Stimulated activated CD4-positive, alpha-beta T cell treated with anti-CD3 and anti-CD28 coated beads, Interleukin-4, amount 100 ng/mL, for 4 hours (primary cell): Measurements from ENCODE around the gene ARIH1.
"Not testable (repeated sequence)": the region's sequence is repeated elsewhere in the genome, so short reads cannot be mapped to it uniquely, and the experiment has no call there.

ENCODE experiments used
- DNase-seq, 2 experiments: peaks; one replicate each; pipeline ENCODE4 v3.0.0-alpha.2; 2020

The ARIH1 gene, protein sequence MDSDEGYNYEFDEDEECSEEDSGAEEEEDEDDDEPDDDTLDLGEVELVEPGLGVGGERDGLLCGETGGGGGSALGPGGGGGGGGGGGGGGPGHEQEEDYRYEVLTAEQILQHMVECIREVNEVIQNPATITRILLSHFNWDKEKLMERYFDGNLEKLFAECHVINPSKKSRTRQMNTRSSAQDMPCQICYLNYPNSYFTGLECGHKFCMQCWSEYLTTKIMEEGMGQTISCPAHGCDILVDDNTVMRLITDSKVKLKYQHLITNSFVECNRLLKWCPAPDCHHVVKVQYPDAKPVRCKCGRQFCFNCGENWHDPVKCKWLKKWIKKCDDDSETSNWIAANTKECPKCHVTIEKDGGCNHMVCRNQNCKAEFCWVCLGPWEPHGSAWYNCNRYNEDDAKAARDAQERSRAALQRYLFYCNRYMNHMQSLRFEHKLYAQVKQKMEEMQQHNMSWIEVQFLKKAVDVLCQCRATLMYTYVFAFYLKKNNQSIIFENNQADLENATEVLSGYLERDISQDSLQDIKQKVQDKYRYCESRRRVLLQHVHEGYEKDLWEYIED

DNA sequence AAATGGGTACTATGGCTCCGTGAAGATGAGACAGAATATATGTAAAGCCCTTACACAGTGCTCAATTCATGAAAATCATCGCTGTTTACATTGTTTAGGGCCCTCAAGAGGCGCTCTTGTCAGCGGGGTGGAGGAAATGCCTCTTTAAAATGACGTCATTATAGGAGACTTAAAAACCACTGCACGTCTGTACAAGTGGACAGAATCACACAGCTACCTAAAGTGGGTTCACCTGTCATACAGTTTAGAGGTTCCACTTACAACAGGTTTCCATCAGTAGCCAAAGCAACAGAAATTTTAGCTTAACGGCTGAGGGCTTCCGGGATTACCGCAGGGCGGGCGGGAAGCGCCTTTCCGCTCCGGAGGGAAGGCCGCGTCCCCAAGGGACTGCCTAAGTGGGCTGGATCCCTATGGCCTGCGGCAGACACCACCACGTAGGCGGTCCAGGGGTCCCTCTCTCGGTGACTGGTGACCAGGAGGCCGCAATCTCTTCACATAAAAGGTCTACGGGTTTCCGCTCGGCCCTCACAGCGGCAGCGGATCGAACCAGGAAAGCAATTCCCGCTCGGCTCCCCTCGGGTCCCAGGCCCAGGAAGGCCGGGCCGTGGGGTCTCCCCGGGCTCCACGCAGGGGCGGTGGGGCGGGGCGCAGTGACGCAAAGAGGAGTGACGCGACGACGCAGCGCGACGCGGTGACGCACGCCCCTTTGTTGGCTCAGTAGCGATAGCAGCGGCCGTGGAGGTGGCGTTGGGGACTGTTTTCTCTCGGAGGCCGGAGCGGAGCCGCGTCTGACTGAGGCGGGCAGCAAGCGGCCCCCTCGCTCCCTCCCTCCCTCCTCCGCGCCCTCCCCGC lies at the start of gene ARIH1:
TSS of gene ARIH1 (plus strand) at position 717 of the 852 bp plus-strand sequence. CDS start 310 bp downstream, outside the sequence.
- peak; percentile 92 to 96 for DNase-seq

DNA sequence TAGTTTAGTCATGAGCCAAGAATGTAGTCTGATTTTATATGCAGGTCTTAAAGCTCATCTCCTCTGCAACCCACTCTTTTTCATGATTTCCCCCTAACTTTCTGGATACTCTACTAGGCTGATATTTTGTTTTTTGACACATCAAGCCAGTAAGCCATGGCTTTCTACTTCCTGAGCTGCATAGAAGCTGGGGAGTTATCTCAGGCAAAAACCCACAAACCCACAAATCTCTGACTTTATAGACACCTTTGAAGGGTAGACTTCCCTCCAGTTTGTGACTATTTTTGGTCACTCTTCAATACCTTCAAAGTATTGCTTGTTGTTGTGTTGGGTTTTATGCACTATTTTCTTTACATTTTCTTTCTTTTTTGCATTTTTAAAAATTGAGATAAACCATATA lies 47.4 kb upstream of the ARIH1 start:
- no peak for DNase-seq

DNA sequence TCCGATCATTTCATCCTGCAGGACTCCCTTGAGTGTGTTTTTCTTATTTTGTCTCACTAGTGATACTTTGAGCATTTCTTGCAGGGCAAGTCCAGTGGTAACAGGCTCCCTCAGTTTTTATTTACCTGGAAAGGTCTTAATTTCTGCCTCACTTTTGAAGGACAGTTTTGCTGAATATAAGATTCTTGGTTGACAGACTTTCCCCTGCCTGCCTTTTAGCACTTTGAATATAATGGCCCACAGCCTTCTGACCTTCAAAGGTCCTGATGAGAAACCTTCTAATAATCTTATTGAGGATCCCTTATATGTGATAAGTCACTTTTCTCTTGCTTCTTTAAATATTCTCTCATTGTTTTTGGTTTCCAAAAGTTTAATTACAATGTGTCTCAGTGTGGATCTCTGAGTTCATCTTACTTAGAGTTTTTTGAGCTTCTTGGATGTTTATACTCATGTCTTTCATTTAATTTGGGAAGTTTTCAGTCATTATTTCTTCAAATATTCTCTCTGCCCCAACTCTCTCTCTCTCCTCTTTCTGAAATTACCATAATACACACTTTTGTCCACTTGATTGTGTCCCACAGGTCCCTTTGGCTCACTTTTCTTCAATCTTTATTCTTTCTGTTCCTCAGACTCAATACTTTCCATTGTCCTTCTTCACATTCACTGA lies 36.3 kb upstream of the ARIH1 start:
- DNase-seq, result no peak

DNA sequence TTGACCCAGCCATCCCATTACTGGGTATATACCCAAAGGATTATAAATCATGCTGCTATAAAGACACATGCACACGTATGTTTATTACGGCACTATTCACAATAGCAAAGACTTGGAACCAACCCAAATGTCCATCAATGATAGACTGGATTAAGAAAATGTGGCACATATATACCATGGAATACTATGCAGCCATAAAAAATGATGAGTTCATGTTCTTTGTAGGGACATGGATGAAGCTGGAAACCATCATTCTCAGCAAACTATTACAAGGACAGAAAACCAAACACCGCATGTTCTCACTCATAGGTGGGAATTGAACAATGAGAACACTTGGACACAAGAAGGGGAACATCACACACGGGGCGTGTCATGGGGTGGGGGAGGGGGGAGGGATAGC lies 31.3 kb upstream of the ARIH1 start:
- not testable (repeated sequence) for DNase-seq

DNA sequence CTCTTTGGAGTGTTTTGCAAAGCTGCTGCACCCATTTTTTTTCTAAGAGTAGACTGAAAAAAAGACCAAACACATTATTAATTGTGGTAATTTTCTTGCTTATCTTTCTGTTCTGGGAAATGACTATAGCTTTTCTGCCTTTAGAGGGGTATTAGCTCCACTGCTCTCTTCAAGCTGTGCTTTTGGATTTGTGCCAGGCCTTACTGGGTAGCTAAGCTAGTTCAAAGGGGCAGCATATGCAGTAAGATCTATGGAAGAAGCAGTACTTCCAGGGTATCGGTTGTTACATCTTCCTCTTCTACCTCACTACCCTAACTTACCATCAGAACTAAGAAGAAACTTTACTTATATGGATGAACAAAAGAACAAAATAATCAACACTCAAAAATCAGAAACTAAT lies 28.7 kb upstream of the ARIH1 start:
- DNase-seq, result no peak

DNA sequence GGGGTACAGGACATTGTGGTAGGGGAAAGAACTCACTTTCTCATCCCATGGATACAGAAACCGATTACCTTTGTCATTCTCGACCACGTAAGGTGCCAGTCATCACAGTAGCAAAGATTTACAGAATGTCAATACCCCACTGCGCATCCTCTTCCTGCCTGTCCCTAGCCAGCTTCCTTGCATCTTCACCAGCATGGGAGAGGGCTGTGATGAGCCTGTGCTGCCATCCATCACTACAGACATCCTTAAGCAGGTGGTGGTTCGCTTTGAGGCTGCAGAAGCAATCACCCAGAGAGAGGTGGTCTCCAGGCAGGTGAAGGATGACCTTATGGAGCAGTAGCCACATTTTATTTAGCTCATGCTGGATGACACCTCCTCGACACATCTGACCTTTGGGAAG lies 23.3 kb upstream of the ARIH1 start:
- no peak for DNase-seq

DNA sequence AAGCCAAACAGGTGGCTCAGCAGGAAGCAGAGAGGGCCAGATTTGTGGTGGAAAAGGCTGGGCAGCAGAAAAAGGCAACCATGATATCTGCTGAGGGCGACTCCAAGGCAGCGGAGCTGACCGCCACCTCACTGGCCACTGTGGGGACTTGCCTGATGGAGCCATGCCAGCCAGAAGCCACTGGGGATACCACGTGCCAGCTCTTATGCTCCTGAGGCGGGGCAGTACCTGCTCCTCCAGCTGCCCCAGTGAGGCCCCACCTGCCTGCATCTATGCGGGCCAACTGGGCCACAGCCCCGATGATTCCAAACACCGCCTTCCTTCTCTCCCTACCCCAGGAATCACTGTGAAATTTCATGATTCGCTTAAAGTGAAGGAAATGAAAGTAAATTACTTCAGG lies 22.9 kb upstream of the ARIH1 start:
- DNase-seq, result no peak

DNA sequence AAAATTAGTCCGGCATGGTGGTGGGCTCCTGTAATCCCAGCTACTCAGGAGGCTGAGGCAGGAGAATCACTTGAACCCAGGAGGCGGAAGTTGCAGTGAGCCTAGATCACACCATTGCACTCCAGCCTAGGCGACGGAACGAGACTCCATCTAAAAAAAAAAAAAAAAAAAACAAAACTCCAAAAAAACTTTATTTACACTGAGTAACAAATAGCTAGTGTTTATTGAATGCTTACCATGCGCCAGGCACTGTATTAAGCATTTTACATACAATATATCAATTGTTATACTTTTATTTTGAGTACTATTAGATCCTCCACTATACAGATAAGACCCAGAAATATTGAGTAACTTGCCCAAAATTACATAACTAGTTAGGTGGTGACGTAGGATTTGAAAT lies 17.4 kb upstream of the ARIH1 start:
- no peak for DNase-seq

DNA sequence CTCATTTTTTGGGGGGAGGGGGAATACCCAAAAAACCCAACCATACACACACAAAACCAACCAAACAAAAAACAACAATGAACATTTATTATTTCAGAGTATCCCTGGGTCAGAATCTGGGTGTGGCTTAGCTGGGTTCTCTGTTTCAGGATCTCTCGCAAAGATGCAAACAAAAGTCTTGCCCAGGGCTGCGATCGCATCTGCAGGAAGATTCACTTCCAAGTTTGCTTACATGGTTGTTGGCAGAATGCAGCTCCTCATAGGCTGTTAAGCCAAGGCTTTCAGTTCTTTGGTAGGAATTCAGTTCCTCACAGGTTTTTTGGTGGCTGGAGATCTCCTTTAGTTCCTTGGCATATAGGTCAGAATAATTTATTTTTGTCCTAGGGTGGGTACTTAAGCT lies 13.7 kb upstream of the ARIH1 start:
- no peak for DNase-seq

DNA sequence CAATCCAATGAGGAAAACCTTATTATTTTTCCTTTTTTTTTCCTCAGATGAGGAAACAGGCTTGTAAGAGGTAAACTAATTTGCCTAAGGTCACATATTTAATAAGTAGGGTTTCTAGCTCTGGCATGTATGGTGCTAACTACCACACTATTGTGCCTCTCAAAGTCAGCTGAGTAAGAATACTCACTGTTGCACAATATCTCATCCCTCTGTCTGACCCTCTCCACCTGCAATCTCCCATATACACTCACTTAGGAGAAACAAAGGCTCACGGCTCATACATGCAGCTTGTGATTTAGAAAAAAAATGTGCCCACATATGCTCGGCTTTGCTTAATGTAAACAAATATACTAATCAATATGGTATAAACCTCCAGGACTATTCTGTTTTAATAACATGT lies 10.4 kb upstream of the ARIH1 start:
- DNase-seq, result no peak

DNA sequence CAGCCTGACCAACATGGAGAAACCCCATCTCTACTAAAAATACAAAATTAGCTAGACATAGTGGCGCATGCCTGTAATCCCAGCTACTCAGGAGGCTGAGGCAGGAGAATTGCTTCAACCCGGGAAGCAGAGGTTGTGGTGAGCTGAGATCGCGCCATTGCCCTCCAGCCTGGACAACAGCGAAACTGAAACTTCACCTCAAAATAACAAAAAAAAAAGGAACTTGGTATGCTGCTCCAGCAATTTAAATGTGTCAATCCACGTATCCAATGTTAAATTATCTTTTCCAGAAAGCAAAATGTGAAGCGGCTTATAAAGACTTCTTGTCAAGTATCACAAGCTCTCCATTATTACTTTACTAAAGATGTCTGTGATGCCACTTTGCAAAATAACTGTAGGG lies 9.9 kb upstream of the ARIH1 start:
- no peak for DNase-seq

DNA sequence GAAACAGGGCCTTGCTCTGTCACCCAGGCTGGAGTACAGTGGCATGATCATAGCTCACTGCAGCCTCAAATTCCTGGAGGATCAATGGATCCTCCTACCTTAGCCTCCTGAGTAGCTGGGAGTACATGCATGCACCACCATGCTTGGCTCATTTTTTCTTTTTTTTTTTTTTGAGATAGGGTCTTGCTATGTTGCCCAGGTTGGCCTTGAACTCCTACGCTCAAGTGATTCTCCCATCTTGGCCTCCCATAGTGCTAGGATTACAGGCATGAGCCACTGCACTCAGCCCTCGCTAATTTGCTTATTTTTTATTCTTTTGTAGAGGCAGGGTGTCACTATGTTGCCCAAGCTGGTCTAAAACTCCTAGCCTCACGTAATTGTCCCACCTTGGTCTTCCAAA lies 6.0 kb upstream of the ARIH1 start:
- no peak for DNase-seq

DNA sequence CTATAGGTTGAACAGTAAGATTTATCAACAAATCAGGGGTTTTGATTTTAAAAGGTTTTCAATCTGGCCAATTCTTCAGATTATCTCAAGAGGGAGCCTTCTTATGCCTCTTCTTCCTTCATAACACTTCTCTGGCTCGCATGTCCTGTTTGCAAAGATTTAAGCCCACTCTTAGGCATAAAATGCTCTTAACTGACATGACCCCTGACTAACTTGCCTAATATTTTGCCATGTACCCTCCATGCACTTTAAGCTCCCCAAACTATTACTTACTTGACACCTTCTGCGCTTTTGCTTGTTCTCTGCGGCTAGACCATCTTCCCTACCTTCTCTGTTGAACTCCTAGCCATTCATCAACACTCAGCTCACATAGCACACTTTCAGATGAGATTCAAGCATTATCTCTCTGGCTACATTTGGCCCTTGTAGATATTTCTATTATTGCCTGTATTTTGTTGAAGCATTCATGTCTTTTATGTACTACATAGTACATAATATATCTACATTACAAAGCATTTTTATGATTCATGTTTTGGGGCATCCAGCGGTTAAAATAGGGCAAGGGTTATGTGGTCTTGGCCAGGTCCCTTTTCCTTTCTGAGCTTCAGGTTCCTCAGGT lies 1.0 kb upstream of the ARIH1 start:
- no peak for DNase-seq

DNA sequence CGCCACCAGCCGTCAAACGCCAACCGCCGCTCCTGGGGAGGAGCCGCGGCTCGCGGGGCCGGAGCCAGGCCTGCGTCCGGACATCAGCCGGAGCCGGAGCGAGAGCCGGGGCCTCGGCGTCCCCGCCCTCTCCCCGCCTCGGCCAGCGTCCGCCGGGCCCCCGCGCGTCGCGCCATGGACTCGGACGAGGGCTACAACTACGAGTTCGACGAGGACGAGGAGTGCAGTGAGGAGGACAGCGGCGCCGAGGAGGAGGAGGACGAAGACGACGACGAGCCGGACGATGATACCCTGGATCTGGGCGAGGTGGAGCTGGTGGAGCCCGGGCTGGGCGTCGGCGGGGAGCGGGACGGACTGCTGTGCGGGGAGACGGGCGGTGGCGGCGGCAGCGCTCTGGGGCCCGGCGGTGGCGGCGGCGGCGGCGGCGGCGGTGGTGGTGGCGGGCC lies 359 bp downstream of the ARIH1 start:
- peak in 1 of 2 experiments; percentile 37 for DNase-seq

DNA sequence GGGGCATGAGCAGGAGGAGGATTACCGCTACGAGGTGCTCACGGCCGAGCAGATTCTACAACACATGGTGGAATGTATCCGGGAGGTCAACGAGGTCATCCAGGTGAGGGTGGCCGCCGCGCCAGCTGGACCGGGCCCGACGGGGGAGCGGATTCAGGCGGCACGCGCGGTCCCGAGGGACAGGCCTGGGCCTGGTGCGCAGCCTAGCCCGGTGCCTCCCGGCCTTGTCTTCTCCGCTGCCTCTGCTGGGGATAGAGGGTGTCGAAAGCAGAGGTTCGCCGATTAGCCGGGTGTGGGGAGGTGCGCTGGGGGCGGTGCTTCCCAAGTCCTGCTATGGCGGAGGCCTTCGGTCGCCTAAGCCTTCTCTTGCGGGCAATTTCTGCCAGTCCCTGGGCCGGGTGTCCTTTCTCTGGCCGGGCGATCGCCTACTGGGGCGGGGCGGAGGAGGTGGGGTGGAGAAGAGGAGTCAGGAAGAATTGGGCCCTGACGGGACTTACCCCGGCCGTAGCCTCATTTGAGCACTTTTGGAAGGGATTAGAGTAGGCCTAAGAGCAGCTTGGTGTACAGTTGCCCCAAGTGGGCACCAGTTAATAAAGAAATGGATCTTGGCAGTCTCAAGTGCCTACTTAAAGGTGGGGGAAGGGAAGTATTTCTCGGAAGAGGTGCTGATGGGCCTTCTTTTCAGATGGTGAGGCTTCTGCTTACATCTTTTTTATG lies 940 bp downstream of the ARIH1 start:
- DNase-seq, result peak; percentile 73 to 83

DNA sequence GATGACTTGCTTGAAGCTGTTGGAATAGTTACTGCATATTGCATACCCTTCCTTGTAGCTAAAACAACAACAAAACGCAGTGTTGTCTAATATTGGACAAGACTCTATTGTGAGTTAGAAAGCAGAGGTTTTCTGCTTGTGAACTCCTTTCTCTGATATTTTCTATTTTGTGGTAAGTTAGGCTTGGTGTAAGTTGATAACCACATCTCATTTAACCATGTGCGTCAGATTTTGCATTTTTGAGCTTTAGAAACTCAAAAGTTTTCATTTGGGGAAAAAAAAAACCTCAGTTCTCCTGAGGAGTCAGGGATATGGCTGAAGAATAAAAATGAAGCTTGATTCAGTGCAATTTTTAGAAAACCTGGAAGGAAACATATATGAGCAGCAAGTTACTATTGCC lies 1.5 kb downstream of the ARIH1 start:
- no peak for DNase-seq

DNA sequence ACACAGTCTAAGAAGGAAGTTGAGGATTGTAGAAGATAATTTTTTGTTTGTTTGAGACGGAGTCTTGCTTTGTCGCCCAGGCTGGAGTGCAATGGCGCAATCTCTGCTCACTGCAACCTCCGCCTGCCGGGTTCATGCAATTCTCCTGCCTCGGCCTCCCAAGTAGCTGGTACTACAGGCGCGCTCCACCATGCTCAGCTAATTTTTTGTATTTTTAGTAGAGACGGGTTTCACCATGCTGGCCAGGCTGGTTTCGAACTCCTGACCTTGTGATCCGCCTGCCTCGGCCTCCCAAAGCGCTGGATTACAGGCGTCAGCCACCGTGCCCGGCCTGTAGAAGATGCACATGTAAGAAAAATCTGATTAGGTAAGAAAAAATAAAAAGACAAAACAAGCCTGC lies 2.2 kb downstream of the ARIH1 start:
- DNase-seq, result not testable (repeated sequence)

DNA sequence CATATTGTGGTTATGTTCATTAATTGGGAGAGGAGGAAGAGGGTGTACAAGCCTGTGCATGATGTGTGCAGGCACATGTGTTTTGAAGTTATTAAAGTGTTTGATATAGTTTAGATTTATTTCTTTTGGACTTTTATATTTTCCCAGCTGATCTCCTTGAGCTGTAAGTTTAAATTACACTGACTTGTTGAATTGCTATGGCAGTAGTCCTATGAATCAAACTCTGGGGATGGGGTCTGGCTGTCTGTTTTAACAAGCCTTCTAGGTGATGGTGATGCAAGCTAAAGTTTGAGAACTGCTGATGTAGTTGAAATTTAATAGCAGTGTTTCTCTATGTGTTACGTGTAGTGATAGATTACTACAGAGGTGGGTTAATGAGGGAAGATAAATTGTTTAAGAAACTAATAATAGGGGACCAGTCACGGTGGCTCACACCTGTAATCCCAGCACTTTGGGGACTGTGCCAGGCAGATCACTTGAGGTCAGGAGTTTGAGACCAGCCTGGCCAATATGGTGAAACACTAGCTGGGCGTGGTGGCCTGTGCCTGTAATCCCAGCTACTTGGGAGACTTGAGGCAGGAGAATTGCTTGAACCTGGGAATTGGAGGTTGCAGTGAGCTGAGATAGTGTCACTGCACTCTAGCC lies 7.0 kb downstream of the ARIH1 start:
- no peak for DNase-seq

DNA sequence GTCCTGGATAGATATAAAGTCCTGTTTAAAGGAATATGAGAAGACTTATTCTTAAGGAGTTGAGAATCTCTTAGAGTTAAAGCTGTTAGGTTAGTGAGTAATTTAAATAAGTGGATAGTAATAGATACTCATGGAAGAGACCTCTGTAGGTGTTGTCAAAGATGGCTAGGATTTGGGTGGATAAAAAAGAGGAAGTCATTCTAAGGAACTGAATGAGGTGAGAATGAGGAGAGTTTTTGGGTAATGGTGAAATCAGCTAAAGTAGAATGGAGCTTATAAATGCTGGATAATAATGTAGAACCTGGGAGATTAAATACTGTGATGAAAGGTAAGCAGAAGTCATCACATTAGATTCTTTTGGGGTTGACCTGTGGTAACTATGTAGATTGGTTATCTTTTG lies 8.1 kb downstream of the ARIH1 start:
- DNase-seq, result no peak

DNA sequence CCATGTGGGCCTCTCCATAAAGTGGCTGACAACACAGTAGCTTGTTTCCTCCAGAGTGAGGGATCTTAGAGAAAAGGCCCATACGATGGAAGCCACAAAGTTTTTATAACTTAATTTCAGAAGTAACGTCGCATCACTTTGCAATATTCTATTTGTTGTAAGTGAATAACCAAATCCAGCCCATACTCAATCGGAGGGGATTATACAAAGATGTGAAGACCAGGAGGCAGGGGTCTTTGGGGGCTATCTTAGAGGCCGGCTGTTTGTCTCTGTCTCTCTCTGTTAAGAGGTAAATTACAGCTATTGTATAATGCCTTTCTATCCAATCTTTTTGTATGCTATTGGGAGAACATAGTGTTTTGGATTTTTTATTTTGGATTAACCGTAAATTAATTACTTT lies 9.1 kb downstream of the ARIH1 start:
- no peak for DNase-seq

DNA sequence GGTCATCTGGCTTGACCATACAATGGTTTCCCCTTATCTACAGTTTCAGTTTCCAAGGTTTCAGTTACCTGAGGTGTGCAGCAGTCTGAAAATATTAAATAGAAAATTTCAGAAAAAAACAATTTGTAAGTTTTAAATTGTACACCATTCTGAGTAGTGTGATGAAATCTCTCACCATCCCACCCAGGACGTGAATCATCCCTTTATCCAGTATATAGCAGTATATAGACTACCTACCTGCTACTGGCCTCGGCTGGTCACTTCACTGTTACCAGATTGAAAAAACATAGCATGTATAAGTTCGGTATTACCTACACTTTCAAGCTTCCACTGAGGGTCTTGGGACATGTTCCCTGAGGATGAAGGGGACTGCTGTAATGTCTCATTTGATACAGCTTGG lies 12.0 kb downstream of the ARIH1 start:
- no peak for DNase-seq
